Nucleus accumbens (tissue), 56 donors: ENCODE data around the gene DNMBP.
"Not testable (repeated sequence)": the region's sequence is repeated elsewhere in the genome, so short reads cannot be mapped to it uniquely, and the experiment has no call there.

Experiments
- DNase-seq, 56 donors: peaks; one replicate each; lab custom pipeline; 2025; lab: John Stamatoyannopoulos, UW

DNMBP gene

DNA sequence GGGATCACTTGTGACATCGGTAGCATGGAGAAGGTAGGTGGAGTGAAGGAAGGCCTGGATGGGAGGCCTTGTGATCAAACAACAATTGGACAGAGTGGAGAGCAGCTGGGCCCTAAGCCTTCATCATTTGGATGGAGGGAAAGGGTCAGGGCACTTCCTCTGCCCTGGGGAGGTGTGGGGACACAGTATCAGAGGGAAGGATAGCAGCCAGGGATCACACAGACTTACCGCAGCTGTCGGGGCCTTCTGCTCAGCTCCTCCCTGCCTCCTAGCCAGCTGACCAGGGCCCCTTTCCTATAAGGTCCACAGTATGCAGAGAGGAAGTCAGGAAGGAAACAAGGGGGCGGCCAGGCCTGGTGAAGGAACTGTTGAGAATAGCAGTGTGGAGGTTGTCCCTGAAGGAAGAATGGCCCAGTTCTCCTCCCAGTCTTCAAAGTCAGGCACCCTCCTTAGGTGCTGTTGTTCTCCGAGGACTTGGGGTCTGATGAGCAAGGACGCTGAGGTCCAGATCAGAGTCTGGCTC, 165.3 kb downstream of the DNMBP start:
- no peak for DNase-seq

DNA sequence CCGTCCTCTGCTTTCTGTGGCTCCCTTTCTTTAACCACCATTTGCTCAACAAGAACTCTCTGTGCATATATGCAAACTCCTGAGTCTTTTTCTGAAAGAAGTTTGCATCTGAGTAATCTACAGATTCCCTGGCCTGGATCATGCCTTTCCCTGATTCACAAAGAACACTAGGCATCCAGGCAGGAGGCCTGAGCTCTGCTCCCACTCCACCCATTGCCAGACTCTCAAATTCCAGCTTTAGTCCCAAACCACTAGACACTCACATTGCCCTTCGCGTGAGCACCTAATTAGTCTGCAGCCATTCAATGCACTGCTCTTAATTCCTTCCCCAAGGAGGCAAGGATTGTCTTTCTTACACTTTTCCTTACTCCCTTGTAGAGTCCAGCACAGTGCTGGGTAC, 166.4 kb downstream of the DNMBP start:
- no peak for DNase-seq

- DNase-seq, result no peak
Measured at GRCh38 chr10:99841746-99842145, 168.0 kb downstream of the DNMBP start.

- DNase-seq, result not testable (repeated sequence)
Measured at GRCh38 chr10:99840859-99841258, 168.9 kb downstream of the DNMBP start.

GRCh38 chr10:99836711-99837110, 173.0 kb downstream of the DNMBP start:
- no peak for DNase-seq

DNA sequence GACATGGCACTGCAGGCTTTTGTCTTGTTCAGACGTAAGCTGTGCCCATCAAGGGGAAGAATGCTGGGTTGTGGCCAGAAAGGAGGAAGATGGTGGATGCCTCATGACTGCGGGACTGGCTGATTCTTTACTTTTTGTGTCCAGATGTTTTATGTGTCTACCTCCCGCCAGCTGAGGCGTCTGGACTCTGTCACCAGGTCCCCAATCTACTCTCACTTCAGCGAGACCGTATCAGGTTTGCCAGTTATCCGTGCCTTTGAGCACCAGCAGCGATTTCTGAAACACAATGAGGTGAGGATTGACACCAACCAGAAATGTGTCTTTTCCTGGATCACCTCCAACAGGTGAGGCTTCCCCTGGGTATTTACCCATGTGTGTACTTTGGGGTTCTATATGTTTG, 173.8 kb downstream of the DNMBP start:
- no peak for DNase-seq

GRCh38 chr10:99834410-99834809, 175.3 kb downstream of the DNMBP start:
- no peak for DNase-seq

DNA sequence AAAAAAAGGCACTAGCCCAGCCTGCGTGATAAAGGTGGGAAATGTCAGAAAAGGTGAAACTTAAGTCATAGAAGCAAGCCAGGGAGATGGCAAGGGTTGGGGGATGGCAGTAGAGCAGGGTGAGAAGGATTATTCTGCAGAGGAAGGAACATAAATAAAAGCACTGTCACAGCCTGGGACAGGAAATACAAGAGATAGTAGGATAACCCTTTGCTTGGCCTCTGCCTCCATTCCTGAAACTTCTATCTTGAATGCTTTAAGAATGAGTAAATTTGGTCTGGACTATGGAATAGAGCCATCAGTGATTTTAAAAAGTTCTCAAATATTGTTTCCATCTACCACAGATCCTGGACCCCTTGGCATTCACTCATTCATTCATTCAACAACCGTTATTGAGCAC, 177.3 kb downstream of the DNMBP start:
- DNase-seq, result no peak

GRCh38 chr10:99828464-99828863, 181.3 kb downstream of the DNMBP start:
- no peak for DNase-seq

- no peak for DNase-seq
Measured at GRCh38 chr10:99827936-99828335, 181.8 kb downstream of the DNMBP start.
